Left kidney (tissue), 2 donors: Measurements from ENCODE around the gene SLC16A3. TPM values are rescaled to one million over a fixed set of nuclear protein-coding genes. Genes with fewer than 3 reads are reported as not detected.

Experiments used
- DNase-seq: peaks from one replicate; pipeline ENCODE4 v3.0.0-alpha.2; 2013
- polyA plus RNA-seq: library from polyadenylated mRNA; unstranded; fragments of 120-200 nt; gene quantifications from one replicate; pipeline ENCODE4 v1.2.1, GENCODE V29; 2013; ENCODE audit not compliant: insufficient read length

The SLC16A3 gene
- polyA plus RNA-seq, 1 donor, result 5.6 TPM

GRCh38 chr17:82267575-82268379 is 38.9 kb downstream of the SLC16A3 start:
- no peak for DNase-seq

- no peak for DNase-seq
These were observed 40.5 kb downstream of the SLC16A3 start for GRCh38 chr17:82269138-82269881.

GRCh38 chr17:82269882-82270500 is 41.1 kb downstream of the SLC16A3 start:
- DNase-seq, result no peak

GRCh38 chr17:82270651-82271050 is 41.8 kb downstream of the SLC16A3 start:
- DNase-seq, result no peak

- DNase-seq, result no peak
These were observed 42.6 kb downstream of the SLC16A3 start for GRCh38 chr17:82271401-82271800.

GRCh38 chr17:82272495-82273326 is 43.9 kb downstream of the SLC16A3 start:
- no peak for DNase-seq

GRCh38 chr17:82273327-82274133 is 44.7 kb downstream of the SLC16A3 start, which contains the start of gene CSNK1D:
Gene CSNK1D (minus strand): TSS chr17:82273700. CDS start chr17:82273381, 319 bp downstream.
- DNase-seq, result peak; percentile 91

- no peak for DNase-seq
These were observed 45.5 kb downstream of the SLC16A3 start for GRCh38 chr17:82274134-82275020.

GRCh38 chr17:82275326-82275725 is 46.5 kb downstream of the SLC16A3 start:
- no peak for DNase-seq

- no peak for DNase-seq
These were observed 48.1 kb downstream of the SLC16A3 start for GRCh38 chr17:82276938-82277337.

- DNase-seq, result no peak
These were observed 49.0 kb downstream of the SLC16A3 start for GRCh38 chr17:82277851-82278250.

GRCh38 chr17:82278308-82278707 is 49.5 kb downstream of the SLC16A3 start:
- DNase-seq, result no peak

- no peak for DNase-seq
These were observed 50.0 kb downstream of the SLC16A3 start for GRCh38 chr17:82278786-82279391.

GRCh38 chr17:82280537-82280936 is 51.7 kb downstream of the SLC16A3 start:
- no peak for DNase-seq

GRCh38 chr17:82281076-82281475 is 52.2 kb downstream of the SLC16A3 start:
- no peak for DNase-seq

GRCh38 chr17:82281502-82282238 is 52.8 kb downstream of the SLC16A3 start:
- no peak for DNase-seq

- DNase-seq, result no peak
These were observed 53.7 kb downstream of the SLC16A3 start for GRCh38 chr17:82282239-82283207.
